Endothelial cell of umbilical vein (primary cell): ENCODE measurements around the gene GAL3ST2.

ENCODE experiments used
- POLR2A ChIP-seq: IDR thresholded peaks from 2 replicates; pipeline ENCODE4 v1.6.1; 2012; ENCODE audit warnings: low read depth, mild to moderate bottlenecking, control low read depth, low read length
- TF ChIP-seq, protein P1 (sequence below), 2 donors: IDR thresholded peaks; 1 replicate in 1 of 2; 2 replicates in 1 of 2; pipeline ENCODE4 v1.5.1; 2011; ENCODE audit warnings: low read length in 2 of 2, mild to moderate bottlenecking in 2 of 2, moderate library complexity in 2 of 2, control low read depth in 1 of 2, inconsistent platforms in 1 of 2, low read depth in 1 of 2; ENCODE audit not compliant: insufficient read depth in 1 of 2; ENCODE audit errors: extremely low read depth in 1 of 2

DNA sequence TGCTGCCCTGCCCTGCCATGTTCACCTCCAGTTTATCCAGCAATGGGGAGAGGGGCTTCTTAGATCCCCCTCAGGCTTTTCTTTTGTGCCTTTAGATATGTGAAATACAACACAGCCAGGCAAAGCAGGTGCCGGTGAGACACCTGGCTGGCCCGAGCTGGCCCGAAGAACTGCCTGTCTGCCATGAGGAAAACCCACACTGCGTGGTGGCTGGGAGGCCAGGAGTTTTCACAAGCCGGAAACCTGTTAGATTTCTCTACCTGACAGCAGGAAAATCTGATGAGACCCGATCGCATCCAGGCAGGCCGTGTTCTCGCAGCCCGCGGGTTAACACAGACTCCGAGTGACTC lies 5.7 kb upstream of the GAL3ST2 start:
- TF ChIP-seq, protein P1, sequence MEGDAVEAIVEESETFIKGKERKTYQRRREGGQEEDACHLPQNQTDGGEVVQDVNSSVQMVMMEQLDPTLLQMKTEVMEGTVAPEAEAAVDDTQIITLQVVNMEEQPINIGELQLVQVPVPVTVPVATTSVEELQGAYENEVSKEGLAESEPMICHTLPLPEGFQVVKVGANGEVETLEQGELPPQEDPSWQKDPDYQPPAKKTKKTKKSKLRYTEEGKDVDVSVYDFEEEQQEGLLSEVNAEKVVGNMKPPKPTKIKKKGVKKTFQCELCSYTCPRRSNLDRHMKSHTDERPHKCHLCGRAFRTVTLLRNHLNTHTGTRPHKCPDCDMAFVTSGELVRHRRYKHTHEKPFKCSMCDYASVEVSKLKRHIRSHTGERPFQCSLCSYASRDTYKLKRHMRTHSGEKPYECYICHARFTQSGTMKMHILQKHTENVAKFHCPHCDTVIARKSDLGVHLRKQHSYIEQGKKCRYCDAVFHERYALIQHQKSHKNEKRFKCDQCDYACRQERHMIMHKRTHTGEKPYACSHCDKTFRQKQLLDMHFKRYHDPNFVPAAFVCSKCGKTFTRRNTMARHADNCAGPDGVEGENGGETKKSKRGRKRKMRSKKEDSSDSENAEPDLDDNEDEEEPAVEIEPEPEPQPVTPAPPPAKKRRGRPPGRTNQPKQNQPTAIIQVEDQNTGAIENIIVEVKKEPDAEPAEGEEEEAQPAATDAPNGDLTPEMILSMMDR (IDR thresholded peaks at IDR 0.05; ENCODE audit: extremely low read depth in 1 of 2, insufficient read depth in 1 of 2, low read depth in 1 of 2, low read length in 2 of 2): no peak
- no peak for TF ChIP-seq POLR2A
